Endodermal cell (in vitro differentiated cells): ENCODE measurements around the gene OTOA. TPM values are rescaled to one million over a fixed set of nuclear protein-coding genes. Genes with fewer than 3 reads are reported as not detected.

Experiments used
- DNase-seq: peaks from one replicate; pipeline ENCODE4 v3.0.0-alpha.2; 2017
- H3K27ac ChIP-seq: 2 replicates; pipeline ENCODE4 v1.5.1; 2013; ENCODE audit warnings: mild to moderate bottlenecking, low read depth, low read length, moderate library complexity
- H3K27me3 ChIP-seq: 2 replicates; pipeline ENCODE4 v1.6.1; 2013; ENCODE audit warnings: mild to moderate bottlenecking, low read length, moderate library complexity; ENCODE audit not compliant: insufficient read depth, control insufficient read depth, poor library complexity, severe bottlenecking
- H3K36me3 ChIP-seq: 2 replicates; pipeline ENCODE4 v1.7.0; 2013; ENCODE audit warnings: mild to moderate bottlenecking, low read length, moderate library complexity; ENCODE audit not compliant: control insufficient read depth, insufficient read depth
- H3K4me1 ChIP-seq: one replicate; pipeline ENCODE4 v1.7.0; 2013; ENCODE audit warnings: low read length; ENCODE audit not compliant: control insufficient read depth, insufficient read depth
- H3K4me3 ChIP-seq: 2 replicates; pipeline ENCODE4 v1.5.1; 2013; ENCODE audit warnings: mild to moderate bottlenecking, low read length, moderate library complexity
- H3K9ac ChIP-seq: 2 replicates; pipeline ENCODE4 v1.6.1; 2013; ENCODE audit warnings: mild to moderate bottlenecking, low read length, moderate library complexity; ENCODE audit not compliant: poor library complexity, severe bottlenecking; ENCODE audit errors: extremely low read depth
- H3K9me3 ChIP-seq: 2 replicates; pipeline ENCODE4 v1.6.1; 2013; ENCODE audit warnings: mild to moderate bottlenecking, low read length, moderate library complexity; ENCODE audit not compliant: control insufficient read depth
- H3K27ac Mint-ChIP-seq: 2 replicates; pipeline ENCODE4 v1.8.0; 2020; ENCODE audit warnings: mixed read lengths
- H3K27me3 Mint-ChIP-seq: 2 replicates; pipeline ENCODE4 v1.8.0; 2021; ENCODE audit warnings: mild to moderate bottlenecking, mixed read lengths; ENCODE audit not compliant: insufficient read depth
- H3K36me3 Mint-ChIP-seq: 2 replicates; pipeline ENCODE4 v1.8.0; 2020; ENCODE audit warnings: low read depth, mixed read lengths
- H3K4me1 Mint-ChIP-seq: 2 replicates; pipeline ENCODE4 v1.8.0; 2020; ENCODE audit warnings: mixed read lengths
- H3K4me3 Mint-ChIP-seq: 2 replicates; pipeline ENCODE4 v1.8.0; 2020; ENCODE audit warnings: mild to moderate bottlenecking, moderate library complexity, mixed read lengths
- H3K9me3 Mint-ChIP-seq: 2 replicates; pipeline ENCODE4 v1.8.0; 2020; ENCODE audit warnings: mild to moderate bottlenecking, mixed read lengths
- CTCF ChIP-seq: fragments of 200-600 bp; sonication (generic); conservative IDR thresholded peaks from 2 replicates; pipeline ENCODE4 v1.5.0; 2021; ENCODE audit warnings: antibody characterized with exemption, mild to moderate bottlenecking
- WGBS, 2 experiments: methylation state at CpG; one replicate each; pipeline versions ENCODE4 v1.1.5 to v1.1.7; 2013; ENCODE audit warnings: missing lambda C conversion rate in 2 of 2, mixed read lengths in 1 of 2; ENCODE audit not compliant: insufficient coverage in 1 of 2, insufficient read length in 1 of 2; 5-methylcytosine and 5-hydroxymethylcytosine counted together
- total RNA-seq, 2 donors: library from RNA; stranded (reverse); fragmentation: NEBNext Ultra II Directional in 1 of 2; extraction: Animal tissue kit (Norgen Biotek cat#: 25700) in 1 of 2; gene quantifications; 2 replicates in 1 of 2; 3 replicates in 1 of 2; pipeline ENCODE4 v1.2.1, GENCODE V29; 2021

The OTOA gene
- total RNA-seq, 2 donors from 2014 or later, result 0.07 to 0.09 TPM

- Mint-ChIP-seq H3K9me3 (no peaks in the 10 kb centered on the region), H3K27me3 (no peaks in the 10 kb centered on the region), H3K4me3 (no peak overlapping the region), H3K27ac (no peak overlapping the region), H3K36me3 (no peaks in the 10 kb centered on the region), H3K4me1 (no peaks in the 10 kb centered on the region)
- WGBS, 2 experiments, result 92 to 98% methylated on average over 3 to 6 of the region's 6 CpGs
- H3K4me1 ChIP-seq, result no peaks in the 10 kb centered on the region
- no peaks in the 10 kb centered on the region for H3K27me3 ChIP-seq
- H3K9ac ChIP-seq, result no peak overlapping the region
- no peaks in the 10 kb centered on the region for H3K36me3 ChIP-seq
- H3K27ac ChIP-seq, result no peak overlapping the region
- DNase-seq, result no peak
- H3K4me3 ChIP-seq, result no peak overlapping the region
- TF ChIP-seq CTCF, result no peak
- no peaks in the 10 kb centered on the region for H3K9me3 ChIP-seq
Measured at GRCh38 chr16:21704733-21705132, 41.0 kb downstream of the OTOA start.

GRCh38 chr16:21708533-21709115, 44.9 kb downstream of the OTOA start:
- H3K9ac ChIP-seq, result no peak overlapping the region
- H3K27ac ChIP-seq, result no peak overlapping the region
- no peak overlapping the region for H3K4me3 Mint-ChIP-seq
- no peak overlapping the region for H3K27ac Mint-ChIP-seq
- H3K27me3 ChIP-seq, result no peaks in the 10 kb centered on the region
- peak; percentile 91 for TF ChIP-seq CTCF
- H3K9me3 ChIP-seq, result no peaks in the 10 kb centered on the region
- H3K4me3 ChIP-seq, result no peak overlapping the region
- H3K36me3 Mint-ChIP-seq, result no peaks in the 10 kb centered on the region
- no peaks in the 10 kb centered on the region for H3K4me1 ChIP-seq
- H3K36me3 ChIP-seq, result no peaks in the 10 kb centered on the region
- peak; percentile 88 for DNase-seq
- H3K4me1 Mint-ChIP-seq, result no peaks in the 10 kb centered on the region
- WGBS, 2 experiments, result 26 to 28% methylated on average over 4 to 9 of the region's 10 CpGs
- H3K9me3 Mint-ChIP-seq, result no peaks in the 10 kb centered on the region
- H3K27me3 Mint-ChIP-seq, result no peaks in the 10 kb centered on the region

DNA sequence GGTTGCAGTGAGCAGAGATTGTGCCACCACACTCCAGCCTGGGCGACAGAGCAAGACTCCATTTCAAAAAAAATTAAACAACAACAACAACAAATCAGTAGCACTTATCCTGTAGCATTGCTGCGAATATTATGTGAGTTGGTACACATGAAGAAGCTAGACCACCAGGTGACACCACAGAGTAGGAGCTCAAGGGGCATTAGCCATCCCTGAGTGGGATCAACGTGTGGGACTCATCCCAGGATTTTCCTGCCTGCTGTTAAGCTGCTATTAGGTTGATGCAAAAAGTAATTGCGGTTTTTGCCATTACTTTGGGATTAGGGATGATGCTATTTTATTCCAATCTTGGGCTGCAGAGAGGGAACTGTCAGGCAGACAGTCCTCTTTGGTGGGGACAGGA, 47.2 kb downstream of the OTOA start:
- Mint-ChIP-seq H3K9me3 (no peaks in the 10 kb centered on the region), H3K27me3 (peaks cover 3% of the 10 kb centered on the region), H3K4me1 (no peaks in the 10 kb centered on the region), H3K4me3 (no peak overlapping the region), H3K27ac (no peak overlapping the region), H3K36me3 (no peaks in the 10 kb centered on the region)
- WGBS, 2 experiments, result 85 to 90% methylated on average over 2 to 3 of the region's 4 CpGs
- H3K36me3 ChIP-seq, result no peaks in the 10 kb centered on the region
- no peaks in the 10 kb centered on the region for H3K27me3 ChIP-seq
- no peak overlapping the region for H3K27ac ChIP-seq
- peak; percentile 28 for TF ChIP-seq CTCF
- no peak overlapping the region for H3K4me3 ChIP-seq
- DNase-seq, result no peak
- no peaks in the 10 kb centered on the region for H3K4me1 ChIP-seq
- no peaks in the 10 kb centered on the region for H3K9me3 ChIP-seq
- no peak overlapping the region for H3K9ac ChIP-seq
